ENCODE measurements around the gene FBXO38. TPM values are rescaled to one million over a fixed set of nuclear protein-coding genes. Genes with fewer than 3 reads are reported as not detected.

The FBXO38 gene
- total RNA-seq, 1 donor = 69.8 TPM

- Histone ChIP-seq H3K4me2 (ENCODE audit: insufficient read depth, low read length) (no peak overlapping the region), H3K79me2 (ENCODE audit: insufficient read depth, low read length) (no peaks in the 10 kb centered on the region), H3K4me3 (ENCODE audit: insufficient read depth, low read length) (no peak overlapping the region), H3K9me3 (ENCODE audit: low read depth, low read length) (no peaks in the 10 kb centered on the region), H4K20me1 (ENCODE audit: insufficient read depth, low read length) (no peaks in the 10 kb centered on the region), H3K4me1 (ENCODE audit: insufficient read depth, low read length) (peaks cover 8% of the 10 kb centered on the region), H2AFZ (ENCODE audit: low read length) (no peak overlapping the region), H3K27me3 (ENCODE audit: insufficient read depth, low read length) (no peaks in the 10 kb centered on the region), H3K27ac (ENCODE audit: low read depth, low read length) (no peak overlapping the region), H3K36me3 (ENCODE audit: insufficient read depth, low read length) (peaks cover 59% of the 10 kb centered on the region)
- DNase-seq (ENCODE audit: insufficient read length, low spot score, missing footprints) = no peak
- TF ChIP-seq CTCF (IDR thresholded peaks at IDR 0.05; ENCODE audit: extremely low read depth, low read depth, low read length) = no peak
Observed at GRCh38 chr5:148418511-148418910, 34.8 kb downstream of the FBXO38 start.

- TF ChIP-seq CTCF (IDR thresholded peaks at IDR 0.05; ENCODE audit: extremely low read depth, low read depth, low read length) = no peak
- Histone ChIP-seq H3K79me2 (ENCODE audit: insufficient read depth, low read length) (no peaks in the 10 kb centered on the region), H3K4me1 (ENCODE audit: insufficient read depth, low read length) (peaks cover 6% of the 10 kb centered on the region), H2AFZ (ENCODE audit: low read length) (no peak overlapping the region), H3K27ac (ENCODE audit: low read depth, low read length) (no peak overlapping the region), H3K4me2 (ENCODE audit: insufficient read depth, low read length) (no peak overlapping the region), H3K27me3 (ENCODE audit: insufficient read depth, low read length) (no peaks in the 10 kb centered on the region), H3K36me3 (ENCODE audit: insufficient read depth, low read length) (peaks cover 58% of the 10 kb centered on the region), H3K9me3 (ENCODE audit: low read depth, low read length) (no peaks in the 10 kb centered on the region), H4K20me1 (ENCODE audit: insufficient read depth, low read length) (no peaks in the 10 kb centered on the region), H3K4me3 (ENCODE audit: insufficient read depth, low read length) (no peak overlapping the region)
- DNase-seq (ENCODE audit: insufficient read length, low spot score, missing footprints) = no peak
Observed at GRCh38 chr5:148421661-148422060, 37.9 kb downstream of the FBXO38 start.

GRCh38 chr5:148425808-148426207 lies 42.0 kb downstream of the FBXO38 start:
- no peaks in the 10 kb centered on the region for H3K79me2 ChIP-seq (ENCODE audit: insufficient read depth, low read length)
- no peaks in the 10 kb centered on the region for H4K20me1 ChIP-seq (ENCODE audit: insufficient read depth, low read length)
- TF ChIP-seq CTCF (IDR thresholded peaks at IDR 0.05; ENCODE audit: extremely low read depth, low read depth, low read length) = no peak
- H3K27ac ChIP-seq (ENCODE audit: low read depth, low read length) = no peak overlapping the region
- DNase-seq (ENCODE audit: insufficient read length, low spot score, missing footprints) = no peak
- no peak overlapping the region for H2AFZ ChIP-seq (ENCODE audit: low read length)
- H3K9me3 ChIP-seq (ENCODE audit: low read depth, low read length) = no peaks in the 10 kb centered on the region
- no peaks in the 10 kb centered on the region for H3K27me3 ChIP-seq (ENCODE audit: insufficient read depth, low read length)
- H3K4me2 ChIP-seq (ENCODE audit: insufficient read depth, low read length) = no peak overlapping the region
- H3K4me1 ChIP-seq (ENCODE audit: insufficient read depth, low read length) = no peaks in the 10 kb centered on the region
- H3K36me3 ChIP-seq (ENCODE audit: insufficient read depth, low read length) = peaks cover 45% of the 10 kb centered on the region
- H3K4me3 ChIP-seq (ENCODE audit: insufficient read depth, low read length) = no peak overlapping the region

- Histone ChIP-seq H3K27me3 (ENCODE audit: insufficient read depth, low read length) (no peaks in the 10 kb centered on the region), H2AFZ (ENCODE audit: low read length) (no peak overlapping the region), H3K36me3 (ENCODE audit: insufficient read depth, low read length) (peaks cover 45% of the 10 kb centered on the region), H3K27ac (ENCODE audit: low read depth, low read length) (no peak overlapping the region), H3K4me3 (ENCODE audit: insufficient read depth, low read length) (no peak overlapping the region), H3K4me2 (ENCODE audit: insufficient read depth, low read length) (no peak overlapping the region), H4K20me1 (ENCODE audit: insufficient read depth, low read length) (no peaks in the 10 kb centered on the region), H3K4me1 (ENCODE audit: insufficient read depth, low read length) (no peaks in the 10 kb centered on the region), H3K9me3 (ENCODE audit: low read depth, low read length) (no peaks in the 10 kb centered on the region), H3K79me2 (ENCODE audit: insufficient read depth, low read length) (no peaks in the 10 kb centered on the region)
- no peak for DNase-seq (ENCODE audit: insufficient read length, low spot score, missing footprints)
- TF ChIP-seq CTCF (IDR thresholded peaks at IDR 0.05; ENCODE audit: extremely low read depth, low read depth, low read length) = no peak
Observed at GRCh38 chr5:148426514-148426913, 42.8 kb downstream of the FBXO38 start.
